ENCODE results near the gene FARS2. TPM values are rescaled to one million over a fixed set of nuclear protein-coding genes. Genes with fewer than 3 reads are reported as not detected.

The FARS2 gene
- total and polyA plus RNA-seq, 2 of the 13 experiments (the other 11 are each of a cell fraction or from before 2014, with no cell fraction given): 15.4 to 26.0 TPM

GRCh38 chr6:5215159-5215558 lies 46.2 kb upstream of the FARS2 start:
- ATAC-seq (no peak; the same call in 2 of the 3 replicates), FAIRE-seq (no peak), DNase-seq (ENCODE audit: low spot score) (no peak)
- H3K27me3 ChIP-seq (ENCODE audit: control insufficient read depth in 1 of 2, insufficient read depth in 2 of 2, low read length in 2 of 2): no peaks in the 10 kb centered on the region
- H3K4me2 ChIP-seq (ENCODE audit: low read depth, low read length): no peak overlapping the region
- intact Hi-C loops (cut with micrococcal nuclease; ENCODE audit: unreplicated experiment) (loop anchor here (1.0 to 2.0 kb wide), 3 partner anchors 88 to 188 kb away; no protein-coding TSS in a partner anchor), in situ Hi-C loops (cut with HindIII; ENCODE audit: extremely low pct_ligation_motif_present, low pct_unique_long_range_greater_than_20kb) (loop anchor here (5.0 kb wide), 1 partner anchor 87 kb away; no protein-coding TSS in a partner anchor)
- no peaks in the 10 kb centered on the region for H4K20me1 ChIP-seq (ENCODE audit: insufficient read depth, low read length)
- no peak overlapping the region for H3K4me3 ChIP-seq (replicated peaks in 1 of 3; ENCODE audit: insufficient read depth in 1 of 3, low read depth in 2 of 3, low read length in 3 of 3)
- 99% methylated on average over 2 of the region's 2 CpGs for WGBS (ENCODE audit: low lambda C conversion rate)
- no peaks in the 10 kb centered on the region for H3K79me2 ChIP-seq (ENCODE audit: insufficient read depth, low read length)
- H3K9me3 ChIP-seq (ENCODE audit: low read length): no peaks in the 10 kb centered on the region
- no TSS peak for BruUV-seq (replicated peaks)
- H3K4me1 ChIP-seq (ENCODE audit: insufficient read depth, low read length): no peaks in the 10 kb centered on the region
- no peak overlapping the region for H3K27ac ChIP-seq (ENCODE audit: extremely low read length, insufficient read depth, low read length)
- H3K36me3 ChIP-seq (replicated peaks in 1 of 2; ENCODE audit: control insufficient read depth in 1 of 2, insufficient read depth in 2 of 2, low read length in 2 of 2): peaks cover 18 to 50% of the 10 kb centered on the region in 2 experiments
- ChIA-PET CTCF (ENCODE audit: low intra/inter-chr PET ratio, low total read pairs) (interaction anchor here (0.6 to 3.0 kb wide), 7 partner anchors 86 to 187 kb away, joined by 3 to 19 read pairs (median 3); no protein-coding TSS in a partner anchor), POLR2A (interaction anchor here (1.1 kb wide), 1 partner anchor 10 kb away, joined by 3 read pairs; no protein-coding TSS in a partner anchor)
- H2AFZ ChIP-seq (ENCODE audit: low read length): no peak overlapping the region
- H3K9ac ChIP-seq (ENCODE audit: insufficient read depth, low read depth, low read length): no peak overlapping the region
- TF ChIP-seq ZNF441 (CRISPR knock-in tag; IDR thresholded peaks at IDR 0.05; ENCODE audit: borderline replicate concordance) (no peak), MAFK (conservative IDR thresholded peaks at IDR 0.05 in 1 of 2, IDR thresholded peaks at IDR 0.05 in 1 of 2; ENCODE audit: low read length in 2 of 2) (peak; percentile 95 to 97), ZNF780A (CRISPR knock-in tag; IDR thresholded peaks at IDR 0.05) (no peak), NFE2L2 (IDR thresholded peaks at IDR 0.05; ENCODE audit: low read length) (peak; percentile 51; the same call in 1 of the 2 replicates), MAFF (IDR thresholded peaks at IDR 0.05; ENCODE audit: low read depth, low read length) (peak; percentile 96)

DNA sequence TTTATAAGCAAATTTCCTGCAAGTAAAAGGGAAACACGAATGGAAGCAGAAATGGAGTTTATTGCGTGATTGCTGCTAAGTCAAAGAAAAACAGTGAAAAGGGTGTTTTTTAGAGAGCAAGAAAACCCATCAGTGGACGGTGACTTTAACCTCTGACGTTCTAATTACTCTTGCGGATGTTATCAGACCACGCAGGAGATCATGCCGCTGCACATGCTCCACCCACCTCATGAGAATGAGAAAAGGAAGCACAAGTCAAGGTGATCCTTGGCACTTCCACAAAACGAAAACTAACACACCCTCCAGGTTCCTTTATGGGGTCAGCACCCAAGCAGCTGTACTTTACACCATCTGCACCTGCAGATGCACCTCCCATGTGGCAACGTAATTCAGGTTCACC lies 45.5 kb upstream of the FARS2 start:
- Histone ChIP-seq H3K4me1 (ENCODE audit: insufficient read depth, low read length) (no peaks in the 10 kb centered on the region), H3K4me3 (replicated peaks in 1 of 3; ENCODE audit: insufficient read depth in 1 of 3, low read depth in 2 of 3, low read length in 3 of 3) (no peak overlapping the region), H3K9me3 (ENCODE audit: low read length) (no peaks in the 10 kb centered on the region), H2AFZ (ENCODE audit: low read length) (no peak overlapping the region), H3K4me2 (ENCODE audit: low read depth, low read length) (no peak overlapping the region), H3K36me3 (replicated peaks in 1 of 2; ENCODE audit: control insufficient read depth in 1 of 2, insufficient read depth in 2 of 2, low read length in 2 of 2) (peaks cover 18 to 50% of the 10 kb centered on the region in 2 experiments), H3K27me3 (ENCODE audit: control insufficient read depth in 1 of 2, insufficient read depth in 2 of 2, low read length in 2 of 2) (no peaks in the 10 kb centered on the region), H4K20me1 (ENCODE audit: insufficient read depth, low read length) (no peaks in the 10 kb centered on the region), H3K79me2 (ENCODE audit: insufficient read depth, low read length) (no peaks in the 10 kb centered on the region), H3K9ac (ENCODE audit: insufficient read depth, low read depth, low read length) (no peak overlapping the region), H3K27ac (ENCODE audit: extremely low read length, insufficient read depth, low read length) (no peak overlapping the region)
- ChIA-PET CTCF (ENCODE audit: low intra/inter-chr PET ratio, low total read pairs) (interaction anchor here (1.1 to 3.0 kb wide), 4 partner anchors 87 to 183 kb away, joined by 3 to 19 read pairs (median 11); no protein-coding TSS in a partner anchor), POLR2A (no interaction called here)
- intact Hi-C loops (cut with micrococcal nuclease; ENCODE audit: unreplicated experiment) (loop anchor here (1.0 to 2.0 kb wide), 3 partner anchors 87 to 187 kb away; no protein-coding TSS in a partner anchor), in situ Hi-C loops (cut with HindIII; ENCODE audit: extremely low pct_ligation_motif_present, low pct_unique_long_range_greater_than_20kb) (loop anchor here (5.0 kb wide), 1 partner anchor 87 kb away; no protein-coding TSS in a partner anchor)
- no TSS peak for BruUV-seq (replicated peaks)
- no peak for TF ChIP-seq KLF12 (CRISPR knock-in tag; IDR thresholded peaks at IDR 0.05; ENCODE audit: borderline replicate concordance)
- TF ChIP-seq THAP11 (CRISPR knock-in tag; IDR thresholded peaks at IDR 0.05): no peak
- no peak for TF ChIP-seq ZNF703 (CRISPR knock-in tag; IDR thresholded peaks at IDR 0.05; ENCODE audit: borderline replicate concordance)
- no peak for TF ChIP-seq ATF2 (CRISPR knock-in tag; IDR thresholded peaks at IDR 0.05)
- no peak for FAIRE-seq
- ATAC-seq: no peak
- no peak for DNase-seq (ENCODE audit: low spot score)
- WGBS (ENCODE audit: low lambda C conversion rate): 93% methylated on average over 9 of the region's 9 CpGs

All from HepG2 (cell line).